Breast epithelium (tissue), 3 donors: ENCODE measurements around the gene SGK2.

Experiments used
- CTCF ChIP-seq, 3 donors: fragments of 450-650 bp; IDR thresholded peaks; one replicate each; pipeline ENCODE4 v1.5.1; 2016 to 2017; ENCODE audit warnings: antibody characterized with exemption in 3 of 3, mild to moderate bottlenecking in 3 of 3, moderate library complexity in 3 of 3
- POLR2A ChIP-seq: fragments of 450-650 bp; IDR thresholded peaks from one replicate; pipeline ENCODE4 v1.6.1; 2016; ENCODE audit warnings: antibody characterized with exemption, mild to moderate bottlenecking, moderate library complexity
- POLR2AphosphoS5 ChIP-seq, 3 donors: sonication (generic); formaldehyde crosslinking; IDR thresholded peaks; one replicate each; pipeline ENCODE4 v1.6.1; 2017; ENCODE audit warnings: antibody characterized with exemption in 3 of 3

GRCh38 chr20:43631598-43631997 is 72.8 kb downstream of the SGK2 start:
- TF ChIP-seq CTCF (IDR thresholded peaks at IDR 0.05) = no peak
- no peak for TF ChIP-seq POLR2A
- TF ChIP-seq POLR2AphosphoS5 (IDR thresholded peaks at IDR 0.05) = no peak
